Neural cell (in vitro differentiated cells): Measurements from ENCODE around the gene GAR1. TPM values are rescaled to one million over a fixed set of nuclear protein-coding genes. Genes with fewer than 3 reads are reported as not detected.

Experiments used
- H2AFZ ChIP-seq: fragments of 200-600, 300-800 bp; sonication (generic), shearing (Covaris generic); 2 replicates; pipeline ENCODE4 v1.6.0; 2014; ENCODE audit warnings: low read depth, mild to moderate bottlenecking, antibody characterized with exemption, low read length, moderate library complexity
- H3F3A ChIP-seq: fragments of 200-600 bp; shearing (Covaris generic); 2 replicates; pipeline ENCODE4 v1.6.1; 2016; ENCODE audit warnings: mild to moderate bottlenecking, moderate library complexity, mixed read lengths, antibody characterized with exemption, low read length; ENCODE audit not compliant: insufficient read depth, poor library complexity, severe bottlenecking
- H3K27ac ChIP-seq: fragments of 200-600, 300-800 bp; sonication (generic), shearing (Covaris generic); 2 replicates; pipeline ENCODE4 v1.5.1; 2014; ENCODE audit warnings: mild to moderate bottlenecking, low read length, moderate library complexity
- H3K27me3 ChIP-seq: fragments of 300-800, 200-600 bp; sonication (generic), shearing (Covaris generic); 2 replicates; pipeline ENCODE4 v1.6.0; 2014; ENCODE audit warnings: mild to moderate bottlenecking, low read depth, low read length, moderate library complexity; ENCODE audit not compliant: insufficient read depth
- H3K36me3 ChIP-seq: fragments of 300-800, 200-600 bp; sonication (generic), shearing (Covaris generic); 2 replicates; pipeline ENCODE4 v1.5.1; 2014; ENCODE audit warnings: mild to moderate bottlenecking, antibody characterized with exemption, low read length, moderate library complexity; ENCODE audit not compliant: insufficient read depth
- H3K4me2 ChIP-seq: fragments of 300-800, 200-600 bp; sonication (generic), shearing (Covaris generic); 2 replicates; pipeline ENCODE4 v1.6.0; 2014; ENCODE audit warnings: mild to moderate bottlenecking, low read length
- H3K4me3 ChIP-seq: fragments of 300-800, 200-600 bp; sonication (generic), shearing (Covaris generic); 2 replicates; pipeline ENCODE4 v1.5.1; 2014; ENCODE audit warnings: mild to moderate bottlenecking, low read length, moderate library complexity
- H3K79me2 ChIP-seq: fragments of 200-600 bp; shearing (Covaris generic); replicated peaks from 2 replicates; pipeline ENCODE4 v1.6.0; 2014; ENCODE audit warnings: mild to moderate bottlenecking, low read length, moderate library complexity; ENCODE audit not compliant: insufficient read depth
- H3K9ac ChIP-seq: fragments of 300-800, 200-600 bp; sonication (generic), shearing (Covaris generic); 2 replicates; pipeline ENCODE4 v1.6.1; 2016; ENCODE audit warnings: mild to moderate bottlenecking, low read length, mixed read lengths
- H3K9me2 ChIP-seq: fragments of 200-600 bp; shearing (Covaris generic); 2 replicates; pipeline ENCODE4 v1.6.1; 2016; ENCODE audit warnings: mild to moderate bottlenecking, low read length, mixed read lengths; ENCODE audit not compliant: insufficient read depth
- H3K9me3 ChIP-seq: fragments of 200-600, 300-800 bp; sonication (generic), shearing (Covaris generic); 2 replicates; pipeline ENCODE4 v1.6.1; 2016; ENCODE audit warnings: mild to moderate bottlenecking, mixed run types, low read length, moderate library complexity, mixed read lengths
- H4K20me1 ChIP-seq: fragments of 200-600 bp; shearing (Covaris generic); 2 replicates; pipeline ENCODE4 v1.6.1; 2016; ENCODE audit warnings: mild to moderate bottlenecking, mixed run types; ENCODE audit not compliant: insufficient read depth
- EP300 ChIP-seq: fragments of 450-650 bp; conservative IDR thresholded peaks from 2 replicates; pipeline ENCODE4 v1.6.1; 2014; ENCODE audit warnings: antibody characterized with exemption, mild to moderate bottlenecking, moderate library complexity; ENCODE audit not compliant: poor library complexity, severe bottlenecking
- EZH2 ChIP-seq: fragments of 200-600, 300-800 bp; shearing (Covaris generic), sonication (generic); IDR thresholded peaks from 2 replicates; pipeline ENCODE4 v1.6.1; 2014; ENCODE audit warnings: antibody characterized with exemption, low read length, borderline replicate concordance, mild to moderate bottlenecking; ENCODE audit not compliant: insufficient read depth, poor library complexity, severe bottlenecking
- MXI1 ChIP-seq: fragments of 450-650 bp; conservative IDR thresholded peaks from 2 replicates; pipeline ENCODE4 v1.6.1; 2014; ENCODE audit warnings: antibody characterized with exemption, mild to moderate bottlenecking; ENCODE audit not compliant: poor library complexity, severe bottlenecking
- POLR2AphosphoS5 ChIP-seq: IDR thresholded peaks from 2 replicates; pipeline ENCODE4 v1.6.1; 2012
- RAD21 ChIP-seq: fragments of 450-650 bp; conservative IDR thresholded peaks from 2 replicates; pipeline ENCODE4 v1.6.1; 2014; ENCODE audit warnings: antibody characterized with exemption, mild to moderate bottlenecking, moderate library complexity
- REST ChIP-seq: IDR thresholded peaks from 2 replicates; pipeline ENCODE4 v1.6.1; 2012; ENCODE audit warnings: borderline replicate concordance
- SMC3 ChIP-seq: fragments of 450-650 bp; conservative IDR thresholded peaks from 2 replicates; pipeline ENCODE4 v1.6.1; 2014; ENCODE audit warnings: antibody characterized with exemption, mild to moderate bottlenecking, moderate library complexity; ENCODE audit not compliant: poor library complexity
- TAF1 ChIP-seq: IDR thresholded peaks from 2 replicates; pipeline ENCODE4 v1.6.1; 2012; ENCODE audit warnings: low read depth
- polyA plus RNA-seq: library from polyadenylated mRNA; depleted of rRNA; stranded (reverse); fragments of >200 nt; gene quantifications from 2 replicates; pipeline ENCODE4 v1.2.3, GENCODE V29; 2014
- TF ChIP-seq, protein P1 (sequence below): fragments of 450-650 bp; IDR thresholded peaks from 2 replicates; pipeline ENCODE4 v1.5.1; 2014; ENCODE audit warnings: antibody characterized with exemption, mild to moderate bottlenecking, moderate library complexity; ENCODE audit not compliant: poor library complexity, severe bottlenecking

The GAR1 gene
- polyA plus RNA-seq, 1 donor from 2014 or later: 9.1 TPM

GRCh38 chr4:109801099-109801789 lies 14.3 kb upstream of the GAR1 start:
- Histone ChIP-seq H3K9ac (no peak overlapping the region), H3K27ac (no peak overlapping the region)

DNA sequence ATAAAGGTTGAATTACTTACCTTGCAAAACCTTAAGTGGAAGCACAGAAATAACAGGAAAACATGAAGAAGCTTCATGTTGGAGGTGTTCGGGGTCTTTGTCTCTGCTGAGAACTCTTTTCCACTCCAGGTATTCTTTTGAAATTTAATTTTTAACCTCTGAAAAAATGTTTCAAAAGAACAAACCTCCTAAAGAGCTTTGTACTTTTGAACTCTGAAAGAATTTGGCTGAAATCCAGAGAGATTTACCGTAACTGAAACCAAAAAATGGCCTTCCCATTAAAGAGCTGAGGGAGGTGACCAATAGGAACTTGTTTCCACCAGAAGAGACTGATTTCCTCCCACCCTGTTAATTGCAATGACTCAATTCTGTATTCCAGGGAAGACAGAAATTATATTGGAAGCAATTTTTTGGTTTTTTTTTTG lies 13.7 kb upstream of the GAR1 start, which contains the start of gene CFI:
Gene CFI, minus strand, starts transcription at position 105 of the 425 bp plus-strand sequence. Its CDS starts 28 bp downstream, at position 77.
- no peaks in the 10 kb centered on the region for H3K27me3 ChIP-seq
- H3K27ac ChIP-seq: no peak within 1 kb of the TSS
- no peaks in the 10 kb centered on the region for H3K9me2 ChIP-seq
- H4K20me1 ChIP-seq: no peaks in the 10 kb centered on the region
- H3K9me3 ChIP-seq: no peaks in the 10 kb centered on the region
- H3F3A ChIP-seq: no peaks in the 10 kb centered on the region
- no peak within 1 kb of the TSS for H3K9ac ChIP-seq
- H3K4me3 ChIP-seq: no peak within 1 kb of the TSS
- H2AFZ ChIP-seq: no peak within 1 kb of the TSS
- H3K4me2 ChIP-seq: no peak within 1 kb of the TSS
- H3K36me3 ChIP-seq: no peaks in the 10 kb centered on the region
- no peaks in the 10 kb centered on the region for H3K79me2 ChIP-seq
- TF ChIP-seq, protein P1, sequence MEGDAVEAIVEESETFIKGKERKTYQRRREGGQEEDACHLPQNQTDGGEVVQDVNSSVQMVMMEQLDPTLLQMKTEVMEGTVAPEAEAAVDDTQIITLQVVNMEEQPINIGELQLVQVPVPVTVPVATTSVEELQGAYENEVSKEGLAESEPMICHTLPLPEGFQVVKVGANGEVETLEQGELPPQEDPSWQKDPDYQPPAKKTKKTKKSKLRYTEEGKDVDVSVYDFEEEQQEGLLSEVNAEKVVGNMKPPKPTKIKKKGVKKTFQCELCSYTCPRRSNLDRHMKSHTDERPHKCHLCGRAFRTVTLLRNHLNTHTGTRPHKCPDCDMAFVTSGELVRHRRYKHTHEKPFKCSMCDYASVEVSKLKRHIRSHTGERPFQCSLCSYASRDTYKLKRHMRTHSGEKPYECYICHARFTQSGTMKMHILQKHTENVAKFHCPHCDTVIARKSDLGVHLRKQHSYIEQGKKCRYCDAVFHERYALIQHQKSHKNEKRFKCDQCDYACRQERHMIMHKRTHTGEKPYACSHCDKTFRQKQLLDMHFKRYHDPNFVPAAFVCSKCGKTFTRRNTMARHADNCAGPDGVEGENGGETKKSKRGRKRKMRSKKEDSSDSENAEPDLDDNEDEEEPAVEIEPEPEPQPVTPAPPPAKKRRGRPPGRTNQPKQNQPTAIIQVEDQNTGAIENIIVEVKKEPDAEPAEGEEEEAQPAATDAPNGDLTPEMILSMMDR: no peak
- TF ChIP-seq POLR2AphosphoS5: no peak
- no peak for TF ChIP-seq REST
- TF ChIP-seq SMC3: no peak
- no peak for TF ChIP-seq EP300
- no peak for TF ChIP-seq MXI1

More at GRCh38 chr4:109801099-109801789, 14.3 kb upstream of the GAR1 start:
- H3K36me3 ChIP-seq: no peaks in the 10 kb centered on the region
- no peaks in the 10 kb centered on the region for H4K20me1 ChIP-seq
- H3K27me3 ChIP-seq: no peaks in the 10 kb centered on the region
- H2AFZ ChIP-seq: no peak overlapping the region
- H3K9me3 ChIP-seq: no peaks in the 10 kb centered on the region
- no peak overlapping the region for H3K4me2 ChIP-seq
- TF ChIP-seq SMC3 (no peak), RAD21 (no peak), EP300 (no peak), REST (no peak), EZH2 (no peak), POLR2AphosphoS5 (no peak), TAF1 (no peak), MXI1 (no peak)
- TF ChIP-seq, protein P1: no peak
- no peaks in the 10 kb centered on the region for H3K79me2 ChIP-seq
- no peaks in the 10 kb centered on the region for H3K9me2 ChIP-seq
- no peaks in the 10 kb centered on the region for H3F3A ChIP-seq
- H3K4me3 ChIP-seq: no peak overlapping the region
